NB4 (cell line): ENCODE measurements around the gene OR10H5.

Experiments used
- DNase-seq: peaks from one replicate; pipeline ENCODE4 v3.0.0; 2010; ENCODE audit warnings: low read depth
- H3K4me3 ChIP-seq: one replicate; pipeline ENCODE4 v1.5.1; 2011; ENCODE audit warnings: mild to moderate bottlenecking, low read depth, low read length, moderate library complexity
- MAX ChIP-seq: IDR thresholded peaks from 2 replicates; pipeline ENCODE4 v1.6.1; 2011; ENCODE audit warnings: low read depth, low read length
- MYC ChIP-seq: IDR thresholded peaks from 2 replicates; pipeline ENCODE4 v1.6.1; 2011; ENCODE audit warnings: low read depth, low read length
- POLR2A ChIP-seq: IDR thresholded peaks from 2 replicates; pipeline ENCODE4 v1.6.1; 2011; ENCODE audit warnings: mild to moderate bottlenecking; ENCODE audit not compliant: insufficient read length; ENCODE audit errors: extremely low read depth
- TF ChIP-seq, protein P1 (sequence below): IDR thresholded peaks from one replicate; pipeline ENCODE4 v1.5.1; 2012; ENCODE audit warnings: low read depth, low read length

Gene OR10H5, protein sequence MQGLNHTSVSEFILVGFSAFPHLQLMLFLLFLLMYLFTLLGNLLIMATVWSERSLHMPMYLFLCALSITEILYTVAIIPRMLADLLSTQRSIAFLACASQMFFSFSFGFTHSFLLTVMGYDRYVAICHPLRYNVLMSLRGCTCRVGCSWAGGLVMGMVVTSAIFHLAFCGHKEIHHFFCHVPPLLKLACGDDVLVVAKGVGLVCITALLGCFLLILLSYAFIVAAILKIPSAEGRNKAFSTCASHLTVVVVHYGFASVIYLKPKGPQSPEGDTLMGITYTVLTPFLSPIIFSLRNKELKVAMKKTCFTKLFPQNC

GRCh38 chr19:15787611-15788155, at the start of gene OR10H5:
TSS of gene OR10H5 (plus strand) at chr19:15787661. CDS start at chr19:15794049, 6,388 bp downstream.
- TF ChIP-seq, protein P1, sequence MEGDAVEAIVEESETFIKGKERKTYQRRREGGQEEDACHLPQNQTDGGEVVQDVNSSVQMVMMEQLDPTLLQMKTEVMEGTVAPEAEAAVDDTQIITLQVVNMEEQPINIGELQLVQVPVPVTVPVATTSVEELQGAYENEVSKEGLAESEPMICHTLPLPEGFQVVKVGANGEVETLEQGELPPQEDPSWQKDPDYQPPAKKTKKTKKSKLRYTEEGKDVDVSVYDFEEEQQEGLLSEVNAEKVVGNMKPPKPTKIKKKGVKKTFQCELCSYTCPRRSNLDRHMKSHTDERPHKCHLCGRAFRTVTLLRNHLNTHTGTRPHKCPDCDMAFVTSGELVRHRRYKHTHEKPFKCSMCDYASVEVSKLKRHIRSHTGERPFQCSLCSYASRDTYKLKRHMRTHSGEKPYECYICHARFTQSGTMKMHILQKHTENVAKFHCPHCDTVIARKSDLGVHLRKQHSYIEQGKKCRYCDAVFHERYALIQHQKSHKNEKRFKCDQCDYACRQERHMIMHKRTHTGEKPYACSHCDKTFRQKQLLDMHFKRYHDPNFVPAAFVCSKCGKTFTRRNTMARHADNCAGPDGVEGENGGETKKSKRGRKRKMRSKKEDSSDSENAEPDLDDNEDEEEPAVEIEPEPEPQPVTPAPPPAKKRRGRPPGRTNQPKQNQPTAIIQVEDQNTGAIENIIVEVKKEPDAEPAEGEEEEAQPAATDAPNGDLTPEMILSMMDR, result no peak
- TF ChIP-seq MAX (no peak), POLR2A (no peak), MYC (no peak)

GRCh38 chr19:15737722-15738121, 49.7 kb upstream of the OR10H5 start, which contains the start of gene OR10H3:
TSS of gene OR10H3 (plus strand) at chr19:15737985. CDS start at chr19:15741393, 3,408 bp downstream.
- no peak within 1 kb of the TSS for H3K4me3 ChIP-seq
- no peak for DNase-seq
- TF ChIP-seq POLR2A (no peak), MAX (no peak), MYC (no peak)
- TF ChIP-seq, protein P1, result no peak

More at GRCh38 chr19:15787611-15788155, at the start of gene OR10H5:
- DNase-seq, result no peak
- no peak within 1 kb of the TSS for H3K4me3 ChIP-seq

DNA sequence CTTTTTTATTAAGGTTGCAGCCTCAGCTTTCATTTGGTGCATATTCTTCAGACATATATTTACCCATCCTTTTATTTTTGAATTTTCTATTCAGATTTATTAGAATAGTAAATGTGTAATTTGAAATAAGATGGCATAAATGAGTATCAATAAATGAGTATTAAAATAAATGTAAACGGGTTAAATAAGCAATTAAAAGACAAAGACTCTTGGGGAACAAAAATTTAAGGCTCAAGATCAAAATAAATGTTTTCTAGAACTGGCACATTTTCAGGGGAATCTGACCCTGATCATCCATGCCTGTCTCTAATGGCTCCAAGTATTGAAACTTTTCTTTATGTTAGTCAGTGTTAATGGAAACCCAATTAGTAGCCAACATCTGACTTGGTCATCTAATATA, 46.7 kb upstream of the OR10H5 start:
- no peak for DNase-seq
- no peak for TF ChIP-seq MYC
- TF ChIP-seq, protein P1, result no peak
- no peak overlapping the region for H3K4me3 ChIP-seq

GRCh38 chr19:15748239-15748638, 39.2 kb upstream of the OR10H5 start:
- no peak for TF ChIP-seq MAX
- TF ChIP-seq, protein P1, result no peak
- TF ChIP-seq POLR2A, result no peak
- TF ChIP-seq MYC, result no peak
- no peak for DNase-seq
- no peak overlapping the region for H3K4me3 ChIP-seq

- DNase-seq, result no peak
- TF ChIP-seq, protein P1, result no peak
- TF ChIP-seq POLR2A (no peak), MYC (no peak), MAX (no peak)
Measured at GRCh38 chr19:15758379-15758778, 29.1 kb upstream of the OR10H5 start.

More at GRCh38 chr19:15758379-15758778, 29.1 kb upstream of the OR10H5 start:
- H3K4me3 ChIP-seq, result no peak overlapping the region
